GM11168 (cell line): Measurements from ENCODE around the gene CIB1.

Experiments
- in situ Hi-C: fragments of 300-500 bp; cut with MboI; formaldehyde crosslinking; loops from one replicate; pipeline ENCODE4 v1.12.0; 2022; ENCODE audit warnings: low sequenced_read_pairs; ENCODE audit not compliant: unreplicated experiment

CIB1 gene

DNA sequence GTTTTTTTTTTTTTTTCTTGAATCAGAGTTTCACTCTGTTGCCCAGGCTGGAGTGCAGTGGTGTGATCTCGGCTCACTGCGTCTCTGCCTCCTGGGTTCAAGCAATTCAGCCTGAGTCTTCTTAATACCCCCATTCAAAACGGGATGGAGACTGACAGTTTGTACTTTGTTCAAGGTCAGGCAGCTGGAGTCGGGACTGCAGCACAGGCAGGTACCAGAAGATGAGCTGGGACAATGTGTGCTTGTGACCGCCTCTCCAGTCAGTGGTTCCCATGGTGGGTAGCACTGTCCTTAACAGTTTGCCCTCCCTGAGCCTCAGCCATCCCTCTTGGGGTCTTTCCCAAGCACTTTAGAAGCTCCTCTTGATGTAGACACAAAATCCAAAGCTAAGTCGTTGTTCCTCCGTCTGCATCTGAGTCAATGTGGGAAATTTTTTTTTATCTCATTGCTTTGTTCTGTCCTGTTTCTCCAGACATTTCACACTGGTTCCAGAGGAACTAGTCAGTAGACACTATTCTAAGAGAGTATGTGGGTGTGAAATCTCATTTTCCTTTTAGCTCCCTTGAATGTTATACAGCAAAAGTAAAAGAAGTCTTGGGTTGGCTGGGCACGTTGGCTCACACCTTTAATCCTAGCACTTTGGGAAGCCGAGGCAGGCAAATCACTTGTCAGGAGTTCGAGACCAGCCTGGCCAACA lies 10.3 kb upstream of the CIB1 start:
- in situ Hi-C loops, result no loop called here

- in situ Hi-C loops, result no loop called here
These were observed 7.8 kb upstream of the CIB1 start for GRCh38 chr15:90241343-90242192.

DNA sequence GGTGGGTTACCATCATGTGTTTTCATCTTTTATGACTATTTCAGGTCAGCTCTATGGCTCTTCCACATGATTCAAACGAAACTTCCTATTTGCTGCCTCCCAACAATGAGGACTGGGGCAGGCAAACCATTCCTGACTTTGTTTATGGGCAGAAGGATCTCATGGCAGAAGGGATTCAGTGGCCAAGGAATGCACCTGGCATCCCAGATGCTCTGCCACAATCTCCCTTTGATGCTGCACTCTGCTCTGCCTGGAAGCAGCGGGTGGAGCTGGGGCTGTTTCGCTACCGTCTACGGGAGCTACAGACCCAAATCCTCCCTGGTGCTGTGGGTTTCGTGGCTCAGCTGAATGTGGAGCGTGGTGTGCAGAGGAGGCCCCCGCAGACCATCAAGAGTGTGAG lies 7.1 kb upstream of the CIB1 start:
- in situ Hi-C loops, result no loop called here

- in situ Hi-C loops, result no loop called here
These were observed 5.6 kb upstream of the CIB1 start for GRCh38 chr15:90239371-90239770.

DNA sequence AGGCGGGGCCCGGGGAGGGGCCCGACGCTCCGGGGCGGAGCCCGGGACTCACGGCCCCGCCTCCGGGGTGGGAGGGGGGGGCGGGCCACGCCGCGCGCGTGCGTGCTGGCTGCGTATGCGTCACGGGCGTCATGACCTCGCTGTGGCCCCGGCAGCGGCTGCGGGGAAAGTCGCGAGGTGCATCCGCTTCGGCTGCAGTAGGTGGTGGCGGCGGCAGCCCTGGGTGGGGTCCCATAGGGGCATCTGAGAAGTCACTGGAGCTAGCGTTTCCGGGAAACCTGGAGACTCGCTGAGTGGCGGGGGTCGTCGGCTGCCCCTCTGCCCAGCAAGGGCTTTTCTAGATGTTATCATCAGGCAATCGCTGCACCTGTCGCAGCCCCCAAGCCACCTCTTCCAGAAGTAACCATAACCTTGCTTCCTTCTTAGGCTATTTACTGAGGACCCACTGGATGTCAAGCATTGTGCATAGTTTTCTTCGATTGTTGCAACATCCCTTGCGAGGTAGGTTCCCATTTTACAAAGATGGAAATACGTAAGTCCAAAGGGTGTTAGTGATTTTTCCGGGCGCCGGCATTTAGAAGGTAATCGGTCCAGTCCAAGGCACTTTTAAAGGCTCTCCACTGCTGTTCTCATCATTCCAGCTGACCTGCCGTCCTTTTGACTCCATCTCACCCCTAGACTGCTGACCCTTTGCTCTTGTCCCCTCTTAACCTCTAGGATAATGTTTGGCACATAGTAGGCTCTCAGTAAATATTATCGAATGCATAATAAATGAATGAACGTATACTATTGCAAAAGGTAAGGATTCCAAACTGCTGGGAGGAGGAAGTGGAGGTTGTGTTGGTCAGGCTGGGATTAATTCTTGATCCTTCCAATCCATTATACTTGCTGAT lies 601 bp upstream of the CIB1 start, which contains the start of gene GDPGP1:
Gene GDPGP1, plus strand, starts transcription at position 114 of the 893 bp plus-strand sequence. CDS start 6,700 bp downstream, outside the sequence.
- in situ Hi-C loops, result no loop called here

DNA sequence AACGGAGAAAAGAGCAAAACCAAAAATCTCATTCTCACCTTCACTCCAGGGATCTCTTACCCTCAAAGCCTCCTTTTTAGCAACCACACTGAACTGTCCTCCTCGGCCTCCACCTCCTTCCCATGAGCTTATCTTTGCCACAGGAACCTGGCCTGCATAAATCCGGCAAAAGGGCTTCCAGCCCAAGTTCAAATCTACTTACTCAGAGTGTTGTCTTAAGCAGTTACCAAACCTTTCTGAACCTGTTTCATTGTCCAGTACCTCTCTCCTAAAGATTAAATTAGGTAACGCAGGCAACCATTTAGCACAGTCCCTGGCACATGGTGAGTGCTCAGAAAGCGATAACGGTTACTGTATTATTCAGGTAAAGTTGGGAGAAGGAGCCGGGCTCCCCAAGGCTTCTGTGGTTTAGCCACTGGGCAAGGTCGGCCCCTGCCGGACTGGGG lies 777 bp downstream of the CIB1 start:
- in situ Hi-C loops, result no loop called here

- in situ Hi-C loops, result no loop called here
These were observed 1.5 kb downstream of the CIB1 start for GRCh38 chr15:90232196-90232595.

DNA sequence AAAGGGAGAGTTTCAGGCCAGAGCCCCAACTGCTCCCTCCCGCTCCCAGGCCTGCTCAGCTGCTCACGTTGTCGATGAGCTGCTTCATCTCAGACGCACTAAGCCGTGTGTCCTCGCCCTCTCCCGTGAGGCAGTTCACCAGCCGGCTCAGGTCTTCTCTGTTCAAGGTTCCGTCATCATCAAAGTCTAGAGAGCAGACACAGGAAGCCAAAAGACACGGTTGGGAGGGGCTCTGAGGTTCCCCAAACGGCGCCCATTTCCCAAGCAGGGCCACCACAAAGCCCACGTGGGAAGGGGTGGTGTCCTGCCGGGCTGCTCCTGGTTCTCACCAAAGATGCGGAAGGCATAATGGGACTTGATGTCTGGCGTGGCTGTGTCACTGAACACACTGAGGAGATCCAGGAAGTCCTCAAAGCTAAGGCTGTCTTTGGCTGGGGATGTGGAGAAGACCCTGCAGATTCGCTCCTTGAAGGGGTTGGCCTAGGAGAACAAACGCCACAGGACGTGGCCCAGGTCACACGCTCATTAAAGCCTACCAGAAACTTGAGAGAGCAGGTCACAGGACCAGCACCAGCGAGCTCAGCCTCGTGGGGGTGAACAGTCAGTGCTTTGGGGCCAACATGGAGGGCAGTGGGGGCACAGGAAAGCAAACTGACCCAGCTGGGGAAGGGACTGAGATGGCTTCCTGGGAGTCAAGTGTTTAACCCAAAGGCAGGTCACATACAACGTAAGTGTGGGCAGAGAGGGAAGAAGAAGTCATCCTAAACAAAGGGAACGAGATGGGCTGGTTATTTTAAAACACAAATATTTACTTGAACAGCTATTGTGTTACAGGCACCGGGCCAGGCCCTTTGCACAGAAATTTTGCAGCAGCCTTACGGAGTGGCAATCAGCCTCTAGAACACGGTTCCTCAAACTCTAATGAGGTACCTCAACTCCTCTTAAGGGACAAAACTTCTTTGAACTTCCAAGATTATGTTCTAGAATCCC lies 2.4 kb downstream of the CIB1 start:
- in situ Hi-C loops, result no loop called here

DNA sequence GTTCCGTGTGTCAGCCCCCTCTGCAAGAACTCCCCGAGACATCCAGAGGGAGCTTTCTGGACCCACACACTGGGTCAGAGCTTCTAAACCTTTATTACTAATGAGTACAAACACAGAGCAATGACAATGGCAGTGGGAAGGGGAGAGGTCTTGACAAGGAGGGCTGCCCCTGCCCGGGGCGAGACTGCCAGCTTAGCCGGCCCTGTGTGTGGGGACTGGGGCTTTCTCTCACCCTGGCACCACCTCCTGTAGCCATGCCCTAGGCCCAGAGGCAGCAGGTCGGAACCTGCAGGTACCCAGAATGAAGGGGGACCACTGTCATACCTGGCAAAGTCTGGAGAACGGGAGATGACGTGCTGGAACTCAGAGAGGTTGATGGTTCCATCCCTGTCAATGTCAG lies 3.1 kb downstream of the CIB1 start:
- in situ Hi-C loops, result no loop called here

- in situ Hi-C loops, result no loop called here
These were observed 3.7 kb downstream of the CIB1 start for GRCh38 chr15:90230071-90230494.

- in situ Hi-C loops, result loop anchor here (10.0 kb wide), 1 partner anchor 64 kb away; no protein-coding TSS in a partner anchor
These were observed 4.8 kb downstream of the CIB1 start for GRCh38 chr15:90228960-90229359.

- in situ Hi-C loops, result loop anchor here (10.0 kb wide), 1 partner anchor 63 kb away; no protein-coding TSS in a partner anchor
These were observed 5.6 kb downstream of the CIB1 start for GRCh38 chr15:90227816-90228772.

DNA sequence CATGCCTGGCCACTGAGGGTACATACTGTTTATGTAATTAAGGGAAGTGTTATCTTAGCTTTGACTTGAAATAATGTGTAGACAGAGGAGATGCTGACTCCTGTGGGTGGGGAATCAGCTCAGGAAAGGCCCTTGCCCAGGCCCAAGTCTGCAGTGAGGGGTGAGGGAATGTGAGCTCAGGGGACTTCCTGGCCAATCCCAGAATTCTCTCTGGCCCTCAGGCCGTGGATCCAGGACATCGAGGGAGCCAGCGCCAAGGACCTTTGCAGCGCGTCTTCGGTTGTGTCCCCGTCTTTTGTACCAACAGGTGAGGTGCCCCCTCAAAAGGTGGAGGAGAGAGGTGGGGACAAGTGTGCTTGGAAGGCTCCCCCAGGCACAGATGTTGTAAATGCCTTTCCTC lies 6.4 kb downstream of the CIB1 start:
- in situ Hi-C loops, result loop anchor here (10.0 kb wide), 1 partner anchor 63 kb away; no protein-coding TSS in a partner anchor

- in situ Hi-C loops, result loop anchor here (10.0 kb wide), 1 partner anchor 61 kb away; no protein-coding TSS in a partner anchor
These were observed 8.1 kb downstream of the CIB1 start for GRCh38 chr15:90225504-90226234.

- in situ Hi-C loops, result loop anchor here (10.0 kb wide), 1 partner anchor 60 kb away; no protein-coding TSS in a partner anchor
These were observed 8.7 kb downstream of the CIB1 start for GRCh38 chr15:90225047-90225446.

GRCh38 chr15:90223441-90224165 lies 10.1 kb downstream of the CIB1 start:
- in situ Hi-C loops, result loop anchor here (10.0 kb wide), 1 partner anchor 59 kb away; no protein-coding TSS in a partner anchor
